Measurements from ENCODE around the gene LAG3.

Gene LAG3

GRCh38 chr12:6753772-6754356 is 18.5 kb upstream of the LAG3 start:
- no peak for DNase-seq

GRCh38 chr12:6754411-6754810 is 17.9 kb upstream of the LAG3 start:
- DNase-seq = no peak

GRCh38 chr12:6757028-6757690 is 15.2 kb upstream of the LAG3 start:
- no peak for DNase-seq

GRCh38 chr12:6758506-6759095 is 13.7 kb upstream of the LAG3 start:
- DNase-seq = no peak

DNA sequence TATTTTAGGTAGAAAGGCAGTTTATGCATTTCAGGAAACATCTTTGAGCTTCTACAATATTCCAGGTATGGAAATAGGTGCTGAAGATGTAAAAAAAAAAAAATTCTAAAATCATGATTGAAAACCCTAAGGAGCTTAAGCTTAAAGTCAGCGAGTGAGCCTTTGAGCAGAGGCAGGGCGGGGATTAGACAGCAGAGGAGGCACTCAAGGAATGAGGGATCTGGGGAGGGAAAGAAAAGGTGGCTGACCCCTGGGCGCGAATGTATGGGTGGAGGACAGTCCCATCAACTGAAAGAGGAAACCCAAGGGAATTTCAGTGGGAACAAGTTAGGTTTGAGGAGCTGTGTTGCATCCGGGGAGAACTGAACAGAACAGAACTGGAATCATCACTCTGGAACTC is 12.6 kb upstream of the LAG3 start:
- no peak for DNase-seq

GRCh38 chr12:6763380-6763779 is 8.9 kb upstream of the LAG3 start:
- no peak for DNase-seq

DNA sequence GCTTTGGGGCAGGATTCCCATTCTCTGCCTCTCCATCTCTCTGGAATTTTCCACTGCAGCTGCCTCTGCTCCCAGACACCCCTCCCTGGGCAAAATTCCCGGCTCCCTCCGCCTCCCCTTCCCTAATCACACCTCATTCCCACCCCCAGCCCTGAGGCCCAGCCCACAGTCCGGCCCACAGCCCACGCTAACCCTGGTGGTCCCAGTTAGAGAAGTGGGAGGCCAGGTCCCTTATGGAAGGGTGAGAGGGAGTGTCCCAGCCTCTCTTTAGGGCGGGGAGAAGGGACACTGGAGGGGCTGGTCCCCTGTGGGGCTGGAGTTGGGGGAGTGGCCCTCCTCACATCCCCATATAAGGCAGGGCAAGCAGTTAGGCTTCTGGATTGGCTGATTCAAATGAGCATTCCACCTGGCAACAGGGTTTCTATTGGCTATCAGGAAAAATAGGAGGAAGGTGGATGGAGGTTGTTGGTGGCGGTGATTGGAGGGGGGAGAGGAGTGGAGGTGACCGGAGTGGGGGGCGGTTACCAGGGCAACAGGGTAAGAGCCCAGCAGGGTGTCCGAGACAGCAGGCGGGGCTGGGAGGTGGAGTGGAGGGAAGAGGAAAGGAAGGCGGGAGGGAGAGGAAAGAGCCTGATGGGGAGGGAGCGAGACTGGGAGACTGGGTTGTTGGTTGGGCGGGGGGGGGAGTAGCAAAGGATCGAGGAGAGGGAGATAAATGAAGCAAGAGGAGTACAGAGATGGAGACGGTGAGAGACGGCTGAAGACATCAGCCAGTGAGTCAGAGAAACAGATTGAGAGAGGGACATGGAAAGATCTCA is 8.1 kb upstream of the LAG3 start:
- DNase-seq = peak; percentile 98

DNA sequence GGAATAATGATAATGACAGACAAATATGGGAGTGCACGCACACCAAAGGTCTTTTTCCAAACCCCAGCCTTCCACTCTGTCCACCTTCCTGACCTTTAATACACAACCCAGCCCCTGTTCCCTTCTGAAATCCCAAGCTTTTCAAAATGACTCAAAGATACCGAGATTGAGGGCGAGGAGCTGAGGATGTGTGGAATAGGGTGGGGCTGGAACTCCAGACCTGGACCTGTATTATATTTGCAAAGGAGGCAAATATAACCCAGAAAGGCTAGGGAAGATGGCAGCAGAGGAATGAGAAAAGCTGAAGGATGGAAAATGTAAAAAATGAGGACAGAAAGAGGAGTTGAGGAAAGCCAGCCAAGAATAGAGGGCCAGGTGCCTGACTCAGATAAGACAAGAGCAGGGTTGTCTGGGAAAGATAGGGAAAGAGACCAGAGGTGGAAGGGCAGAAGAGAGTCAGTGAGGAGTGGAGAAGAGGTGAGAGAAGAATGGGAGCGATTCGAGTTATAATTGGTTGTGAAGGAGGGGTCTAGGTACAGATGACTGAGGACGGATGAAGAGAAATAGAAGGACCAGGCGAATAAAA is 7.2 kb upstream of the LAG3 start:
- no peak for DNase-seq

- peak; percentile 96 for DNase-seq
Measured at GRCh38 chr12:6765634-6766581, 6.4 kb upstream of the LAG3 start, which contains the start of gene PTMS. Gene PTMS (plus strand): TSS chr12:6766363. CDS start chr12:6766706, 343 bp downstream.

DNA sequence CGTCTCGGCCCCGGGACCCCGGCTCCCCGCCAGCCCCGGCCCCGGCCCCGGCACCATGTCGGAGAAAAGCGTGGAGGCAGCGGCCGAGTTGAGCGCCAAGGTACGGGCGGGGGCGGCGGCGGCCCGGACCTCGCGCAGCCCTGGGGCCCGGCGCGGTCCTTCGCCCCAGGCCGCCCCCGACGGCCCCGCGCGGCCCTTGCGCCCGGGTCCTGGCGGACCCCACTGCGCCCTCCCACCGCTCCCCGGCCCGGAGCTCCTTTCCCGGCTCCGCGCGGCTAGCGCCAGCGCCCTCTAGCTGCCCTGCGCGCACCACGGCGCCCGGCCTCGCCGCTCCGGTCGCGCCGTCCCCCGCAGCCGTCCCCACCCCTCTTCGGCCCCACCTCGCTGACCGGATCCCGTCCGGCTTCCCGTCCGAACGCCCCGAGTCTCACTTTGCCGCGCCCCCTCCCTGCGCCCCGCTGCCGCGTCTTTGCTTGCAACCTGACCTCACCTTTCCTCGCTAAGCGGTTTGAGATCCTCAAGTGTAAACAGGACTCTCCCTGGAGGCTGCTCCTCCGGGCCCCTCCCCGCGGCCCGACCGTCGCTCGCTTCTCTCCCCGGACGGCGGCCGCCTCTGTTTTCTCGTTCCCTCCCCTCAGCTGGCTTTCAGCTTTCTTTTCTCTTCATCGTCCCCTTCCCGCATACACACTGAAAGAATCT is 5.5 kb upstream of the LAG3 start:
- DNase-seq = peak; percentile 46

GRCh38 chr12:6767353-6768319 is 4.7 kb upstream of the LAG3 start:
- DNase-seq = no peak

DNA sequence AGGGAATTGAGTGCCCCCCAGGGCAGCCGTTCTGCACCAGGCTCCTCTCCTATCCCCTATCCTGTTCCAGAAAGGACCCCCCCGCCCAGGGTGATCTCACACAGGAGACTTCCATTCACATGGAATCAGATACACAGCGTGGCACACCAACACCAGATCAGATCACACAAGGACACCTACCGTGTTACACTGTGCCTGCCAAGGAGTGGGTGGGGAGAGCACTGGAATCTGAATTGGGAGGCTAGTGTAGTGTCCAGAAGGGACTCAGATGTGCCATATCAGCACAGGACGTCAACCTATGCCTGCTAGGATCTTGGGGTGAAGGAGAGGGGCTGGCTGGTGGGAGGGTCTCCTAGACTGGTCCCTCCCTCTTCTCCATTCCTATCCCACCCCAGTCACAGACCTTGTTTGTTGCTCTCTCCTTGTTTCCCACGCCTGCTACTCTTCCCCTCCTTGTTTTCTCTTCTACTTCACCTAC is 3.8 kb upstream of the LAG3 start:
- no peak for DNase-seq

GRCh38 chr12:6768990-6769389 is 3.3 kb upstream of the LAG3 start:
- DNase-seq = no peak

DNA sequence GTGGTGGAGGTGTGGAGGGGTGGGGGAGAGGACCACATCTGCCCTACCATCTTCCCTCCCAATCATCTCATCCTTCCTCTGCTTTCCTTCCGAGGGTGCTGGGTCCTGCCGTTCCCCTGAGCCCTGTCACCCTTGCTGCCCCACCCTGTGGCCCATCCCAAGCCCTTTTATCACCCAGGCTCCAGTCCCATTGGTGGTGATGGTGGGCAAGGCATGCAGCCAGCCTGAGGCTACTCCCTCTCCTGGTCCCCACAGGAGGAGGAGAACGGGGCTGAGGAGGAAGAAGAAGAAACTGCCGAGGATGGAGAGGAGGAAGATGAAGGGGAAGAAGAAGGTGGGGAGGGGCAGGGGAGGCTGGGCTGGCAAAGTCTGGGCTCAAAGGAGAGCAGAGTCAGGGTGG is 2.7 kb upstream of the LAG3 start:
- no peak for DNase-seq

DNA sequence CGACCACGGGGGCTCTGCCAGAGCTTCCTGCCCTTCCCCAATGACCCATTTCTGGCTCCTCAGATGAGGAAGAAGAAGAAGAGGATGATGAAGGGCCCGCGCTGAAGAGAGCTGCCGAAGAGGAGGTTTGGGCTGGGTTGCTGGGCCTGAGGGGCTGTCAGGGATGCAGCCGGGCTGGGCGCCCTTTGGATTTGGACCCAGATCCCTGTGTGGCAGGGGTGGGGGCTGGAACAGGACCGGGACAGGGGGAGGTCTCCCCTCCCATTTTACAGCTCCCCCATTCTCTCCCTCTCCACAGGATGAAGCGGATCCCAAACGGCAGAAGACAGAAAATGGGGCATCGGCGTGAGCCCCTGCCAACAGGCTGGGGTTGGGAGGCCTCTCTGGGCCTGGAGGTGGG is 2.2 kb upstream of the LAG3 start:
- no peak for DNase-seq

- no peak for DNase-seq
Measured at GRCh38 chr12:6770600-6770999, 1.7 kb upstream of the LAG3 start.

DNA sequence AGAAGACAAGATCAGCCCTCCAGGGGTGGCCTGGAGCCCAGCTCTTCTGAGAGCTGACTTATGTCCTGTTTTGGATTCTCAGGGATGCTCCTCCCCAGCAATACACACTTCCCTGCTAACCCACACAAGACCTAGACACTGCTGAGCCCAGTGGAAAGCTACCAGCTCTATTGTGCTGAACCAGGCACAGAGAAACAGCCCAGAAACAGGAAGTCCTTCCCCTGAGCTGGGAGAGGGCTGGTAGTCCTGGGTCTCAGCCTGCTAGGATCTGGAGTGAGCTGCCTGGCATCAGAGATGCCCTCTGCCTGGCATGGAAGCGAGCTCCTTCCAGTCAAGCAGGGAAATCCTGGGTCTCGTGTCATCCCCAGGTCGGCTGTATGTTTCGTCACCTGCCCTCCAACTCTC is 1.2 kb upstream of the LAG3 start:
- DNase-seq = no peak

- no peak for DNase-seq
Measured at GRCh38 chr12:6771509-6772330, 600 bp upstream of the LAG3 start.

All from NCI-H1436 (cell line).